ENCODE data around the gene TAS2R60.
"Not testable (repeated sequence)": the region's sequence is repeated elsewhere in the genome, so short reads cannot be mapped to it uniquely, and the experiment has no call there.

Gene TAS2R60

GRCh38 chr7:143410521-143411004, 32.7 kb upstream of the TAS2R60 start:
- FAIRE-seq (no peak), DNase-seq (ENCODE audit: insufficient read length, low spot score) (no peak)
- TF ChIP-seq SPI1 (IDR thresholded peaks at IDR 0.05; ENCODE audit: low read depth, low read length) (no peak), POLR2AphosphoS5 (IDR thresholded peaks at IDR 0.05; ENCODE audit: low read depth, low read length) (no peak), POLR2A (IDR thresholded peaks at IDR 0.05; ENCODE audit: low read depth, low read length) (no peak), TAF1 (IDR thresholded peaks at IDR 0.05; ENCODE audit: low read depth, low read length) (no peak), POU2F2 (IDR thresholded peaks at IDR 0.05; ENCODE audit: low read depth, low read length) (no peak), PAX5 (IDR thresholded peaks at IDR 0.05; ENCODE audit: insufficient read depth, low read length, severe bottlenecking) (no peak)

GRCh38 chr7:143411976-143412708, 31.1 kb upstream of the TAS2R60 start:
- FAIRE-seq = no peak

GRCh38 chr7:143413123-143413522, 30.1 kb upstream of the TAS2R60 start:
- FAIRE-seq = no peak
- TF ChIP-seq SPI1 (IDR thresholded peaks at IDR 0.05; ENCODE audit: low read depth, low read length) = no peak
- TF ChIP-seq PAX5 (IDR thresholded peaks at IDR 0.05; ENCODE audit: insufficient read depth, low read length, severe bottlenecking) = no peak
- no peak for TF ChIP-seq TAF1 (IDR thresholded peaks at IDR 0.05; ENCODE audit: low read depth, low read length)
- no peak for TF ChIP-seq POLR2AphosphoS5 (IDR thresholded peaks at IDR 0.05; ENCODE audit: low read depth, low read length)
- no peak for TF ChIP-seq POU2F2 (IDR thresholded peaks at IDR 0.05; ENCODE audit: low read depth, low read length)
- TF ChIP-seq POLR2A (IDR thresholded peaks at IDR 0.05; ENCODE audit: low read depth, low read length) = no peak
- DNase-seq (ENCODE audit: insufficient read length, low spot score) = no peak

More at GRCh38 chr7:143411976-143412708, 31.1 kb upstream of the TAS2R60 start:
- DNase-seq (ENCODE audit: insufficient read length, low spot score) = no peak
- TF ChIP-seq POLR2AphosphoS5 (IDR thresholded peaks at IDR 0.05; ENCODE audit: low read depth, low read length) (no peak), SPI1 (IDR thresholded peaks at IDR 0.05; ENCODE audit: low read depth, low read length) (no peak), TAF1 (IDR thresholded peaks at IDR 0.05; ENCODE audit: low read depth, low read length) (no peak), POLR2A (IDR thresholded peaks at IDR 0.05; ENCODE audit: low read depth, low read length) (no peak), PAX5 (IDR thresholded peaks at IDR 0.05; ENCODE audit: insufficient read depth, low read length, severe bottlenecking) (no peak), POU2F2 (IDR thresholded peaks at IDR 0.05; ENCODE audit: low read depth, low read length) (no peak)

GRCh38 chr7:143415209-143415608, 28.0 kb upstream of the TAS2R60 start:
- not testable (repeated sequence) for FAIRE-seq

GRCh38 chr7:143415742-143416397, 27.4 kb upstream of the TAS2R60 start:
- no peak for FAIRE-seq
- TF ChIP-seq POLR2A (IDR thresholded peaks at IDR 0.05; ENCODE audit: low read depth, low read length) (no peak), POLR2AphosphoS5 (IDR thresholded peaks at IDR 0.05; ENCODE audit: low read depth, low read length) (no peak), TAF1 (IDR thresholded peaks at IDR 0.05; ENCODE audit: low read depth, low read length) (no peak), PAX5 (IDR thresholded peaks at IDR 0.05; ENCODE audit: insufficient read depth, low read length, severe bottlenecking) (no peak), SPI1 (IDR thresholded peaks at IDR 0.05; ENCODE audit: low read depth, low read length) (no peak), POU2F2 (IDR thresholded peaks at IDR 0.05; ENCODE audit: low read depth, low read length) (no peak)
- DNase-seq (ENCODE audit: insufficient read length, low spot score) = no peak

More at GRCh38 chr7:143415209-143415608, 28.0 kb upstream of the TAS2R60 start:
- DNase-seq (ENCODE audit: insufficient read length, low spot score) = not testable (repeated sequence)

- FAIRE-seq = no peak
Measured at GRCh38 chr7:143416565-143417149, 26.6 kb upstream of the TAS2R60 start.

GRCh38 chr7:143417734-143418383, 25.4 kb upstream of the TAS2R60 start:
- FAIRE-seq (no peak), DNase-seq (ENCODE audit: insufficient read length, low spot score) (no peak)
- TF ChIP-seq POLR2A (IDR thresholded peaks at IDR 0.05; ENCODE audit: low read depth, low read length) (no peak), SPI1 (IDR thresholded peaks at IDR 0.05; ENCODE audit: low read depth, low read length) (no peak), TAF1 (IDR thresholded peaks at IDR 0.05; ENCODE audit: low read depth, low read length) (no peak), POU2F2 (IDR thresholded peaks at IDR 0.05; ENCODE audit: low read depth, low read length) (no peak), PAX5 (IDR thresholded peaks at IDR 0.05; ENCODE audit: insufficient read depth, low read length, severe bottlenecking) (no peak), POLR2AphosphoS5 (IDR thresholded peaks at IDR 0.05; ENCODE audit: low read depth, low read length) (no peak)

More at GRCh38 chr7:143416565-143417149, 26.6 kb upstream of the TAS2R60 start:
- no peak for TF ChIP-seq PAX5 (IDR thresholded peaks at IDR 0.05; ENCODE audit: insufficient read depth, low read length, severe bottlenecking)
- no peak for TF ChIP-seq TAF1 (IDR thresholded peaks at IDR 0.05; ENCODE audit: low read depth, low read length)
- DNase-seq (ENCODE audit: insufficient read length, low spot score) = no peak

GRCh38 chr7:143418681-143419458, 24.4 kb upstream of the TAS2R60 start:
- DNase-seq (ENCODE audit: insufficient read length, low spot score) = no peak
- no peak for TF ChIP-seq PAX5 (IDR thresholded peaks at IDR 0.05; ENCODE audit: insufficient read depth, low read length, severe bottlenecking)
- TF ChIP-seq POLR2A (IDR thresholded peaks at IDR 0.05; ENCODE audit: low read depth, low read length) = no peak
- TF ChIP-seq POU2F2 (IDR thresholded peaks at IDR 0.05; ENCODE audit: low read depth, low read length) = no peak
- no peak for TF ChIP-seq POLR2AphosphoS5 (IDR thresholded peaks at IDR 0.05; ENCODE audit: low read depth, low read length)
- TF ChIP-seq TAF1 (IDR thresholded peaks at IDR 0.05; ENCODE audit: low read depth, low read length) = no peak
- TF ChIP-seq SPI1 (IDR thresholded peaks at IDR 0.05; ENCODE audit: low read depth, low read length) = no peak
- no peak for FAIRE-seq

Data from GM12891 (cell line).